ENCODE measurements around the gene GJB2.

GRCh38 chr13:20144141-20144850 is 48.4 kb downstream of the GJB2 start:
- TF ChIP-seq CTCF (conservative IDR thresholded peaks at IDR 0.05; ENCODE audit: low read depth in 2 of 2) (no peak), POLR2AphosphoS5 (IDR thresholded peaks at IDR 0.05; ENCODE audit: low read depth) (no peak)
